GM18858 (cell line): ENCODE data around the gene FBXO38.
A peak's percentile ranks its signal among the peaks of the same experiment; 100 is the strongest.

ENCODE experiments used
- ATAC-seq: cut with Tn5 transposase; IDR thresholded peaks from one replicate; pipeline ENCODE4 v1.9.1; 2021; ENCODE audit not compliant: unreplicated experiment

The FBXO38 gene

GRCh38 chr5:148471379-148471778 is 87.6 kb downstream of the FBXO38 start:
- ATAC-seq: no peak

- no peak for ATAC-seq
Measured at GRCh38 chr5:148474025-148474511, 90.3 kb downstream of the FBXO38 start.

- ATAC-seq: no peak
Measured at GRCh38 chr5:148476302-148476701, 92.5 kb downstream of the FBXO38 start.

GRCh38 chr5:148477429-148477828 is 93.7 kb downstream of the FBXO38 start:
- ATAC-seq: no peak

GRCh38 chr5:148482196-148482595 is 98.4 kb downstream of the FBXO38 start:
- ATAC-seq: no peak

GRCh38 chr5:148482697-148483462 is 99.1 kb downstream of the FBXO38 start:
- peak; percentile 66 for ATAC-seq

GRCh38 chr5:148483750-148484149 is 100.0 kb downstream of the FBXO38 start:
- ATAC-seq: no peak

- no peak for ATAC-seq
Measured at GRCh38 chr5:148484651-148485050, 100.9 kb downstream of the FBXO38 start.

GRCh38 chr5:148486456-148486855 is 102.7 kb downstream of the FBXO38 start:
- ATAC-seq: no peak

GRCh38 chr5:148488757-148489156 is 105.0 kb downstream of the FBXO38 start:
- no peak for ATAC-seq

- no peak for ATAC-seq
Measured at GRCh38 chr5:148491015-148491792, 107.4 kb downstream of the FBXO38 start.

- ATAC-seq: no peak
Measured at GRCh38 chr5:148491793-148492184, 108.0 kb downstream of the FBXO38 start.

- no peak for ATAC-seq
Measured at GRCh38 chr5:148492351-148492750, 108.6 kb downstream of the FBXO38 start.
